ENCODE measurements around the gene PRDM11. TPM values are rescaled to one million over a fixed set of nuclear protein-coding genes. Genes with fewer than 3 reads are reported as not detected.

The PRDM11 gene
- total RNA-seq, 2 donors from 2014 or later, result 10.4 to 15.2 TPM

DNA sequence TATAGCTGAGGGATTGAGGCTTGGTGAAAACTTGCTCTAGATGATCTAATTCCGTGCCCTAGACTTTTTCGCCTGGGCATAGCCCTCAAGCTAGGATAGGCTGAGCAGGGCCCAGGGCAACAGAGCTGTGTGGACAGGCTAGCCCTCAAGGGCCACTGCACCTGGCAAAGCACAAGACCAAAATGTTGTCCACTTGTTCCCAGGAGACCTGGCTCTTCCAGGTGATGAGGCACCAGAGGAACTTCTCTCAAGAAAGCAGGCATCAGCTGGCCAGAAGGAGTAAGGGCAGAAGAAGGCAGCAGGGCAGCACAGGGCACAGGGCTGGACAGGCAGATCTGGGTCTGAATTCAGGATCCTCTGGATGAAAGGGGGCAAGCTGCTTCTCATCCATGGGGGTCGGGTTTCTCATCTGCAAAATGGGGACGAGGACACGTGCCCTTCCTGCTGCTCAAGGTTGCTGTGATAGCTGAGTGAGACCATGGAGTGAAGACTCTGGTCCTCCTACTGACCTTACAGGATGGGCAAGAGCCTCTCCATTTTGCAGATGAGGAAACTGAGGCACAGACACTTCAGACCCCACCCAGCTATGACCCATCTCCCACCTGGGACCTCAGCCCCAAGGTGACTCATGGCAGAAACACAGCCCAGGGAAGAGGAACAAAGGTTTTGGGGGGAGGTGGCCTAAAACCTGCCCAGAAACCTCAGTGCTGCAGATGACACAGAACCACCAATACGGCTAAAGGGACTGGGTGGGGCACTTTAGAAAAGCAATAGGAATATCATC, 42.2 kb upstream of the PRDM11 start:
- no peaks in the 10 kb centered on the region for H3K9me3 Mint-ChIP-seq
- no peaks in the 10 kb centered on the region for H3K4me1 ChIP-seq (ENCODE audit: control insufficient read depth, insufficient read depth, low read length)
- H3K4me3 ChIP-seq (ENCODE audit: low read length), result no peak overlapping the region
- no peak overlapping the region for H3K27ac Mint-ChIP-seq
- no peak for DNase-seq
- no peak overlapping the region for H3K27ac ChIP-seq (ENCODE audit: low read depth, low read length)
- H3K9ac ChIP-seq (ENCODE audit: extremely low read depth, low read length, poor library complexity, severe bottlenecking), result no peak overlapping the region
- TF ChIP-seq, protein P1, sequence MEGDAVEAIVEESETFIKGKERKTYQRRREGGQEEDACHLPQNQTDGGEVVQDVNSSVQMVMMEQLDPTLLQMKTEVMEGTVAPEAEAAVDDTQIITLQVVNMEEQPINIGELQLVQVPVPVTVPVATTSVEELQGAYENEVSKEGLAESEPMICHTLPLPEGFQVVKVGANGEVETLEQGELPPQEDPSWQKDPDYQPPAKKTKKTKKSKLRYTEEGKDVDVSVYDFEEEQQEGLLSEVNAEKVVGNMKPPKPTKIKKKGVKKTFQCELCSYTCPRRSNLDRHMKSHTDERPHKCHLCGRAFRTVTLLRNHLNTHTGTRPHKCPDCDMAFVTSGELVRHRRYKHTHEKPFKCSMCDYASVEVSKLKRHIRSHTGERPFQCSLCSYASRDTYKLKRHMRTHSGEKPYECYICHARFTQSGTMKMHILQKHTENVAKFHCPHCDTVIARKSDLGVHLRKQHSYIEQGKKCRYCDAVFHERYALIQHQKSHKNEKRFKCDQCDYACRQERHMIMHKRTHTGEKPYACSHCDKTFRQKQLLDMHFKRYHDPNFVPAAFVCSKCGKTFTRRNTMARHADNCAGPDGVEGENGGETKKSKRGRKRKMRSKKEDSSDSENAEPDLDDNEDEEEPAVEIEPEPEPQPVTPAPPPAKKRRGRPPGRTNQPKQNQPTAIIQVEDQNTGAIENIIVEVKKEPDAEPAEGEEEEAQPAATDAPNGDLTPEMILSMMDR (conservative IDR thresholded peaks at IDR 0.05), result no peak
- H3K36me3 ChIP-seq (ENCODE audit: control insufficient read depth, insufficient read depth, low read length), result no peaks in the 10 kb centered on the region
- WGBS, 2 experiments (ENCODE audit: insufficient coverage in 1 of 2, insufficient read length in 1 of 2), result 85 to 89% methylated on average over 6 of the region's 6 CpGs
- no peaks in the 10 kb centered on the region for H3K36me3 Mint-ChIP-seq (ENCODE audit: low read depth)
- H3K4me3 Mint-ChIP-seq, result no peak overlapping the region
- peaks cover 5% of the 10 kb centered on the region for H3K27me3 ChIP-seq (ENCODE audit: control insufficient read depth, insufficient read depth, low read length, poor library complexity, severe bottlenecking)
- H3K27me3 Mint-ChIP-seq (ENCODE audit: insufficient read depth), result peaks cover 10% of the 10 kb centered on the region
- no peaks in the 10 kb centered on the region for H3K9me3 ChIP-seq (ENCODE audit: control insufficient read depth, low read length)
- H3K4me1 Mint-ChIP-seq, result no peaks in the 10 kb centered on the region

DNA sequence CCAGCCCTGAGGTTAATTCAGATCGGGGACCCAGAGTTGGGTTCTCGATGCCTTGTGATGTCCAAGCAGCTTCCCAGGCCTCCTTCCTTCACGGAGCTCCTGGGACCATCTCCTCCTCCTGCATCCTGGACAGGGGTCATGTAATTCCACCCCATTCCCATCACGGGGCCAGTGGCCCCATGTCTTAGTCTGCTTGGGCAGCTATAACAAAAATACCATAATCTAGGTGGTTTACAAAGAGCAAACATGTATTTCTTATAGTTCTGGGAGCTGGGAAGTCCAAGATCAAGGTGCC, 41.7 kb upstream of the PRDM11 start:
- Histone ChIP-seq H3K9ac (ENCODE audit: extremely low read depth, low read length, poor library complexity, severe bottlenecking) (no peak overlapping the region), H3K4me1 (ENCODE audit: control insufficient read depth, insufficient read depth, low read length) (no peaks in the 10 kb centered on the region), H3K27me3 (ENCODE audit: control insufficient read depth, insufficient read depth, low read length, poor library complexity, severe bottlenecking) (peaks cover 5% of the 10 kb centered on the region), H3K27ac (ENCODE audit: low read depth, low read length) (no peak overlapping the region), H3K36me3 (ENCODE audit: control insufficient read depth, insufficient read depth, low read length) (no peaks in the 10 kb centered on the region), H3K4me3 (ENCODE audit: low read length) (no peak overlapping the region), H3K9me3 (ENCODE audit: control insufficient read depth, low read length) (no peaks in the 10 kb centered on the region)
- H3K27ac Mint-ChIP-seq, result no peak overlapping the region
- no peaks in the 10 kb centered on the region for H3K36me3 Mint-ChIP-seq (ENCODE audit: low read depth)
- H3K4me3 Mint-ChIP-seq, result no peak overlapping the region
- peaks cover 12% of the 10 kb centered on the region for H3K27me3 Mint-ChIP-seq (ENCODE audit: insufficient read depth)
- DNase-seq, result peak; percentile 31
- no peaks in the 10 kb centered on the region for H3K4me1 Mint-ChIP-seq
- TF ChIP-seq, protein P1 (conservative IDR thresholded peaks at IDR 0.05), result no peak
- no peaks in the 10 kb centered on the region for H3K9me3 Mint-ChIP-seq
- 89 to 91% methylated on average over 3 to 4 of the region's 4 CpGs for WGBS, 2 experiments (ENCODE audit: insufficient coverage in 1 of 2, insufficient read length in 1 of 2)

DNA sequence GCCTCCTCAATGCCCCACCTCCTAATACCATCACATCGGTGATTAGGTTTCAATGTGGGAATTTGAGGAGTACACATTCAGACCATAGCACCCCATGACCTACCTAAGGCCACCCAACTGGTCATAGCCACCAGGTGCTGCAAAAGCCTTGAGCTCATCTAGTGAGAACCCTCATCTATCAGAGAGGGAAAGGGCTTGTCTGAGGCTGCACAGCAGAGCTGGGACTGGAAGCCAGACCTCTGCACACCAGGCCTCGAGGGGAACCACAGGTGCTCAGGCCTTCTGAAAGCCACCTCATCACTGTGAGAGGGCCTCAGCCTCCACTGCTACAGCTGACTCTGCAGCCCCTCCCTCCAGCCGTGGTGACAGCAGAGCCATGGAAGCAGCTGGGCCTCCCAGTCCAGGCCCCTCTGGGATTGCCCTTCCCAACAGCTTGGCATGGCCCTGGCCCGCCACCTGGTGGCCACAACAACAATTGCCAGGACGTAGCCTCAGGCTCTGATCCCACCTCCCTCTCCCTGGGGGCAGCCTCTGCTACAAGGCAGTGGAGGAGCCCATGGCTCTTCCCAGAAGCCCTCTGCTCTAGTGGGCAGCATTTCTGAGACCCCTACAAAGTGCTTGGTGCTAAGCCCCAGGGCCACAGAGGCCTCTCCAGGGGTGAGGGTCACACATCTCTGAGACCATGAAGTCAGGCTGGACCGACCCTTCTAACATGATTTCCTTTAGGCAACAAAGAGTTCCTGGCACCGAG, 41.0 kb upstream of the PRDM11 start:
- Mint-ChIP-seq H3K27ac (no peak overlapping the region), H3K4me1 (no peaks in the 10 kb centered on the region), H3K4me3 (no peak overlapping the region), H3K27me3 (ENCODE audit: insufficient read depth) (peaks cover 12% of the 10 kb centered on the region), H3K9me3 (no peaks in the 10 kb centered on the region), H3K36me3 (ENCODE audit: low read depth) (no peaks in the 10 kb centered on the region)
- Histone ChIP-seq H3K36me3 (ENCODE audit: control insufficient read depth, insufficient read depth, low read length) (no peaks in the 10 kb centered on the region), H3K9ac (ENCODE audit: extremely low read depth, low read length, poor library complexity, severe bottlenecking) (no peak overlapping the region), H3K27ac (ENCODE audit: low read depth, low read length) (no peak overlapping the region), H3K27me3 (ENCODE audit: control insufficient read depth, insufficient read depth, low read length, poor library complexity, severe bottlenecking) (peaks cover 5% of the 10 kb centered on the region), H3K4me1 (ENCODE audit: control insufficient read depth, insufficient read depth, low read length) (no peaks in the 10 kb centered on the region), H3K4me3 (ENCODE audit: low read length) (no peak overlapping the region), H3K9me3 (ENCODE audit: control insufficient read depth, low read length) (no peaks in the 10 kb centered on the region)
- TF ChIP-seq, protein P1 (conservative IDR thresholded peaks at IDR 0.05), result peak; percentile 96
- 48 to 65% methylated on average over 3 to 7 of the region's 7 CpGs for WGBS, 2 experiments (ENCODE audit: insufficient coverage in 1 of 2, insufficient read length in 1 of 2)
- peak; percentile 96 for DNase-seq

Measured in endodermal cell (in vitro differentiated cells).